ENCODE measurements around the gene TWIST1. TPM values are rescaled to one million over a fixed set of nuclear protein-coding genes. Genes with fewer than 3 reads are reported as not detected.
A peak's percentile ranks its signal among the peaks of the same experiment; 100 is the strongest.

TWIST1 gene
- 0.20 TPM for polyA plus RNA-seq (2013, experiment 1 of 2)
- 0.22 TPM for polyA plus RNA-seq (2013, experiment 2 of 2)

GRCh38 chr7:19117091-19117869 lies at the start of gene TWIST1:
TWIST1 (minus strand) TSS chr7:19117636; CDS start chr7:19117321, 315 bp downstream.
- WGBS, 2 donors (ENCODE audit: extremely low coverage in 2 of 2, insufficient read length in 2 of 2, insufficient replicate concordance in 1 of 2): no CpG with 5 or more reads among the region's 91 CpGs
- H3K4me2 ChIP-seq (ENCODE audit: insufficient read depth, low read length, poor library complexity, severe bottlenecking): peak within 1 kb of the TSS; percentile 93
- H3K27ac ChIP-seq (replicated peaks; ENCODE audit: low read length): no peak within 1 kb of the TSS
- no peak within 1 kb of the TSS for H2AK5ac ChIP-seq (ENCODE audit: low read depth, low read length)
- H3K18ac ChIP-seq (ENCODE audit: low read length): peak within 1 kb of the TSS; percentile 90
- peak within 1 kb of the TSS; percentile 82 for H3K14ac ChIP-seq (ENCODE audit: low read length)
- peak within 1 kb of the TSS; percentile 77 for H3K23ac ChIP-seq (ENCODE audit: low read depth, low read length, poor library complexity)
- no peak within 1 kb of the TSS for H2BK5ac ChIP-seq (ENCODE audit: low read length)
- H3K79me1 ChIP-seq (ENCODE audit: low read depth, low read length): no peaks in the 10 kb centered on the region
- H2BK15ac ChIP-seq (ENCODE audit: low read length): peak within 1 kb of the TSS; percentile 43
- no peak within 1 kb of the TSS for H2BK12ac ChIP-seq (ENCODE audit: low read length)
- H3K4ac ChIP-seq (ENCODE audit: low read length): no peak within 1 kb of the TSS
- H3K4me1 ChIP-seq (ENCODE audit: control insufficient read depth in 2 of 2, insufficient read depth in 1 of 2, low read depth in 1 of 2, low read length in 2 of 2): peaks cover 0 to 10% of the 10 kb centered on the region in 2 donors
- H3K27me3 ChIP-seq (ENCODE audit: control insufficient read depth in 3 of 3, insufficient read depth in 3 of 3, low read depth in 1 of 3, low read length in 3 of 3): peaks cover 21 to 85% (median 65%) of the 10 kb centered on the region in 3 experiments
- no peak within 1 kb of the TSS for H4K91ac ChIP-seq (ENCODE audit: low read depth, low read length, poor library complexity)
- peak within 1 kb of the TSS; percentile 93 for H3K9ac ChIP-seq (ENCODE audit: low read depth, low read length, poor library complexity)
- no peak within 1 kb of the TSS for H2BK120ac ChIP-seq (ENCODE audit: low read depth, low read length)
- H2AFZ ChIP-seq (ENCODE audit: low read length): peak within 1 kb of the TSS; percentile 94
- H3K9me3 ChIP-seq (replicated peaks in 1 of 2; ENCODE audit: control insufficient read depth in 2 of 2, insufficient read depth in 1 of 2, low read depth in 1 of 2, low read length in 2 of 2): no peaks in the 10 kb centered on the region
- H3K4me3 ChIP-seq (ENCODE audit: low read length in 2 of 2): peak within 1 kb of the TSS; percentile 65 to 84
- DNase-seq (ENCODE audit: low spot score): peak; percentile 57
- no peak within 1 kb of the TSS for H4K8ac ChIP-seq (ENCODE audit: low read depth, low read length)
- no peaks in the 10 kb centered on the region for H3K36me3 ChIP-seq (replicated peaks in 1 of 2; ENCODE audit: control insufficient read depth in 2 of 2, insufficient read depth in 2 of 2, low read length in 2 of 2)

- no peak overlapping the region for H3K18ac ChIP-seq (ENCODE audit: low read length)
- H3K9me3 ChIP-seq (replicated peaks in 1 of 2; ENCODE audit: control insufficient read depth in 2 of 2, insufficient read depth in 1 of 2, low read depth in 1 of 2, low read length in 2 of 2): no peaks in the 10 kb centered on the region
- WGBS, 2 donors (ENCODE audit: extremely low coverage in 2 of 2, insufficient read length in 2 of 2, insufficient replicate concordance in 1 of 2): no CpG with 5 or more reads among the region's 3 CpGs
- no peaks in the 10 kb centered on the region for H3K4me1 ChIP-seq (ENCODE audit: control insufficient read depth in 2 of 2, insufficient read depth in 1 of 2, low read depth in 1 of 2, low read length in 2 of 2)
- peaks cover 0 to 5% (median 0%) of the 10 kb centered on the region in 3 experiments for H3K27me3 ChIP-seq (ENCODE audit: control insufficient read depth in 3 of 3, insufficient read depth in 3 of 3, low read depth in 1 of 3, low read length in 3 of 3)
- no peak overlapping the region for H2BK120ac ChIP-seq (ENCODE audit: low read depth, low read length)
- H3K4me2 ChIP-seq (ENCODE audit: insufficient read depth, low read length, poor library complexity, severe bottlenecking): no peak overlapping the region
- no peak overlapping the region for H4K91ac ChIP-seq (ENCODE audit: low read depth, low read length, poor library complexity)
- no peak overlapping the region for H3K27ac ChIP-seq (replicated peaks; ENCODE audit: low read length)
- no peak overlapping the region for H2AFZ ChIP-seq (ENCODE audit: low read length)
- no peaks in the 10 kb centered on the region for H3K79me1 ChIP-seq (ENCODE audit: low read depth, low read length)
- no peak overlapping the region for H3K4ac ChIP-seq (ENCODE audit: low read length)
- no peak overlapping the region for H2BK15ac ChIP-seq (ENCODE audit: low read length)
- H3K36me3 ChIP-seq (replicated peaks in 1 of 2; ENCODE audit: control insufficient read depth in 2 of 2, insufficient read depth in 2 of 2, low read length in 2 of 2): no peaks in the 10 kb centered on the region
- no peak for DNase-seq (ENCODE audit: low spot score)
- no peak overlapping the region for H2BK5ac ChIP-seq (ENCODE audit: low read length)
- no peak overlapping the region for H3K9ac ChIP-seq (ENCODE audit: low read depth, low read length, poor library complexity)
- no peak overlapping the region for H4K8ac ChIP-seq (ENCODE audit: low read depth, low read length)
- H3K23ac ChIP-seq (ENCODE audit: low read depth, low read length, poor library complexity): no peak overlapping the region
- no peak overlapping the region for H2AK5ac ChIP-seq (ENCODE audit: low read depth, low read length)
- H3K4me3 ChIP-seq (ENCODE audit: low read length in 2 of 2): no peak overlapping the region
- no peak overlapping the region for H2BK12ac ChIP-seq (ENCODE audit: low read length)
- no peak overlapping the region for H3K14ac ChIP-seq (ENCODE audit: low read length)
Observed at GRCh38 chr7:19161671-19162070, 44.2 kb upstream of the TWIST1 start.

- peaks cover 2 to 9% of the 10 kb centered on the region in 2 donors for H3K4me1 ChIP-seq (ENCODE audit: control insufficient read depth in 2 of 2, insufficient read depth in 1 of 2, low read depth in 1 of 2, low read length in 2 of 2)
- no peak overlapping the region for H2BK120ac ChIP-seq (ENCODE audit: low read depth, low read length)
- peaks cover 7 to 57% (median 36%) of the 10 kb centered on the region in 3 experiments for H3K27me3 ChIP-seq (ENCODE audit: control insufficient read depth in 3 of 3, insufficient read depth in 3 of 3, low read depth in 1 of 3, low read length in 3 of 3)
- no peak overlapping the region for H3K4me2 ChIP-seq (ENCODE audit: insufficient read depth, low read length, poor library complexity, severe bottlenecking)
- no peak overlapping the region for H3K4ac ChIP-seq (ENCODE audit: low read length)
- no peaks in the 10 kb centered on the region for H3K9me3 ChIP-seq (replicated peaks in 1 of 2; ENCODE audit: control insufficient read depth in 2 of 2, insufficient read depth in 1 of 2, low read depth in 1 of 2, low read length in 2 of 2)
- no peak overlapping the region for H4K91ac ChIP-seq (ENCODE audit: low read depth, low read length, poor library complexity)
- H2AK5ac ChIP-seq (ENCODE audit: low read depth, low read length): no peak overlapping the region
- DNase-seq (ENCODE audit: low spot score): peak; percentile 44
- no peak overlapping the region for H3K27ac ChIP-seq (replicated peaks; ENCODE audit: low read length)
- H3K9ac ChIP-seq (ENCODE audit: low read depth, low read length, poor library complexity): no peak overlapping the region
- no peak overlapping the region for H2BK15ac ChIP-seq (ENCODE audit: low read length)
- H3K79me1 ChIP-seq (ENCODE audit: low read depth, low read length): no peaks in the 10 kb centered on the region
- no peak overlapping the region for H4K8ac ChIP-seq (ENCODE audit: low read depth, low read length)
- no peak overlapping the region for H2BK5ac ChIP-seq (ENCODE audit: low read length)
- no peak overlapping the region for H2AFZ ChIP-seq (ENCODE audit: low read length)
- no CpG with 5 or more reads among the region's 4 CpGs for WGBS, 2 donors (ENCODE audit: extremely low coverage in 2 of 2, insufficient read length in 2 of 2, insufficient replicate concordance in 1 of 2)
- H3K36me3 ChIP-seq (replicated peaks in 1 of 2; ENCODE audit: control insufficient read depth in 2 of 2, insufficient read depth in 2 of 2, low read length in 2 of 2): no peaks in the 10 kb centered on the region
- H3K4me3 ChIP-seq (ENCODE audit: low read length in 2 of 2): no peak overlapping the region
- no peak overlapping the region for H3K14ac ChIP-seq (ENCODE audit: low read length)
- H3K23ac ChIP-seq (ENCODE audit: low read depth, low read length, poor library complexity): no peak overlapping the region
- H3K18ac ChIP-seq (ENCODE audit: low read length): no peak overlapping the region
- no peak overlapping the region for H2BK12ac ChIP-seq (ENCODE audit: low read length)
Observed at GRCh38 chr7:19146699-19147098, 29.3 kb upstream of the TWIST1 start.

GRCh38 chr7:19145434-19146115 lies 28.1 kb upstream of the TWIST1 start:
- H3K14ac ChIP-seq (ENCODE audit: low read length): no peak overlapping the region
- no CpG with 5 or more reads among the region's 19 CpGs for WGBS, 2 donors (ENCODE audit: extremely low coverage in 2 of 2, insufficient read length in 2 of 2, insufficient replicate concordance in 1 of 2)
- H3K27me3 ChIP-seq (ENCODE audit: control insufficient read depth in 3 of 3, insufficient read depth in 3 of 3, low read depth in 1 of 3, low read length in 3 of 3): peaks cover 7 to 67% (median 36%) of the 10 kb centered on the region in 3 experiments
- H3K4me3 ChIP-seq (ENCODE audit: low read length in 2 of 2): no peak overlapping the region
- no peak overlapping the region for H4K91ac ChIP-seq (ENCODE audit: low read depth, low read length, poor library complexity)
- no peak overlapping the region for H2AK5ac ChIP-seq (ENCODE audit: low read depth, low read length)
- H2BK12ac ChIP-seq (ENCODE audit: low read length): no peak overlapping the region
- H3K9ac ChIP-seq (ENCODE audit: low read depth, low read length, poor library complexity): no peak overlapping the region
- H2BK5ac ChIP-seq (ENCODE audit: low read length): no peak overlapping the region
- no peak overlapping the region for H3K4ac ChIP-seq (ENCODE audit: low read length)
- H2BK15ac ChIP-seq (ENCODE audit: low read length): no peak overlapping the region
- no peaks in the 10 kb centered on the region for H3K36me3 ChIP-seq (replicated peaks in 1 of 2; ENCODE audit: control insufficient read depth in 2 of 2, insufficient read depth in 2 of 2, low read length in 2 of 2)
- H3K18ac ChIP-seq (ENCODE audit: low read length): no peak overlapping the region
- H4K8ac ChIP-seq (ENCODE audit: low read depth, low read length): no peak overlapping the region
- no peak overlapping the region for H3K27ac ChIP-seq (replicated peaks; ENCODE audit: low read length)
- DNase-seq (ENCODE audit: low spot score): no peak
- peaks cover 2 to 9% of the 10 kb centered on the region in 2 donors for H3K4me1 ChIP-seq (ENCODE audit: control insufficient read depth in 2 of 2, insufficient read depth in 1 of 2, low read depth in 1 of 2, low read length in 2 of 2)
- H3K79me1 ChIP-seq (ENCODE audit: low read depth, low read length): no peaks in the 10 kb centered on the region
- H3K9me3 ChIP-seq (replicated peaks in 1 of 2; ENCODE audit: control insufficient read depth in 2 of 2, insufficient read depth in 1 of 2, low read depth in 1 of 2, low read length in 2 of 2): no peaks in the 10 kb centered on the region
- no peak overlapping the region for H3K4me2 ChIP-seq (ENCODE audit: insufficient read depth, low read length, poor library complexity, severe bottlenecking)
- peak overlapping the region; percentile 41 for H2AFZ ChIP-seq (ENCODE audit: low read length)
- H2BK120ac ChIP-seq (ENCODE audit: low read depth, low read length): no peak overlapping the region
- no peak overlapping the region for H3K23ac ChIP-seq (ENCODE audit: low read depth, low read length, poor library complexity)

All from neuronal stem cell (in vitro differentiated cells).